GM19468 (cell line): ENCODE data around the gene MIPEP.
"Not testable (repeated sequence)": the region's sequence is repeated elsewhere in the genome, so short reads cannot be mapped to it uniquely, and the experiment has no call there.

Experiments used
- ATAC-seq: cut with Tn5 transposase; IDR thresholded peaks from one replicate; pipeline ENCODE4 v1.9.1; 2021; ENCODE audit warnings: mild to moderate bottlenecking, moderate library complexity, moderate number of reproducible peaks; ENCODE audit not compliant: unreplicated experiment; ENCODE audit errors: extremely low read depth

Gene MIPEP

GRCh38 chr13:23889615-23890607 lies 711 bp upstream of the MIPEP start:
- no peak for ATAC-seq

- ATAC-seq = not testable (repeated sequence)
Measured at GRCh38 chr13:23884361-23884760, 4.8 kb downstream of the MIPEP start.

- ATAC-seq = no peak
Measured at GRCh38 chr13:23883255-23883654, 5.9 kb downstream of the MIPEP start.

- not testable (repeated sequence) for ATAC-seq
Measured at GRCh38 chr13:23881402-23881800, 7.8 kb downstream of the MIPEP start.

- ATAC-seq = not testable (repeated sequence)
Measured at GRCh38 chr13:23880493-23881401, 8.5 kb downstream of the MIPEP start.

- ATAC-seq = no peak
Measured at GRCh38 chr13:23877286-23877685, 11.9 kb downstream of the MIPEP start.

GRCh38 chr13:23876265-23876664 lies 12.9 kb downstream of the MIPEP start:
- peak; percentile 69 for ATAC-seq

GRCh38 chr13:23871616-23872220 lies 17.5 kb downstream of the MIPEP start:
- ATAC-seq = no peak

- no peak for ATAC-seq
Measured at GRCh38 chr13:23870356-23871140, 18.7 kb downstream of the MIPEP start.

GRCh38 chr13:23868521-23868920 lies 20.7 kb downstream of the MIPEP start:
- ATAC-seq = no peak

- no peak for ATAC-seq
Measured at GRCh38 chr13:23867027-23867491, 22.1 kb downstream of the MIPEP start.

- ATAC-seq = no peak
Measured at GRCh38 chr13:23866420-23867026, 22.7 kb downstream of the MIPEP start.

GRCh38 chr13:23865906-23866305 lies 23.3 kb downstream of the MIPEP start:
- ATAC-seq = no peak

- no peak for ATAC-seq
Measured at GRCh38 chr13:23865026-23865425, 24.2 kb downstream of the MIPEP start.

GRCh38 chr13:23861310-23861709 lies 27.9 kb downstream of the MIPEP start:
- ATAC-seq = no peak

GRCh38 chr13:23859904-23860303 lies 29.3 kb downstream of the MIPEP start:
- no peak for ATAC-seq

- ATAC-seq = no peak
Measured at GRCh38 chr13:23859455-23859854, 29.7 kb downstream of the MIPEP start.

GRCh38 chr13:23858546-23858945 lies 30.7 kb downstream of the MIPEP start:
- ATAC-seq = no peak
